Pericardium fibroblast (primary cell): ENCODE data around the gene RAD51. TPM values are rescaled to one million over a fixed set of nuclear protein-coding genes. Genes with fewer than 3 reads are reported as not detected.

Source experiments
- total RNA-seq: library from RNA; depleted of rRNA; stranded (reverse); fragments of >200 nt; gene quantifications from 2 replicates; pipeline ENCODE4 v1.2.3, GENCODE V29; 2015

The RAD51 gene
- 1.2 and 5.6 TPM in 2 replicates for total RNA-seq

DNA sequence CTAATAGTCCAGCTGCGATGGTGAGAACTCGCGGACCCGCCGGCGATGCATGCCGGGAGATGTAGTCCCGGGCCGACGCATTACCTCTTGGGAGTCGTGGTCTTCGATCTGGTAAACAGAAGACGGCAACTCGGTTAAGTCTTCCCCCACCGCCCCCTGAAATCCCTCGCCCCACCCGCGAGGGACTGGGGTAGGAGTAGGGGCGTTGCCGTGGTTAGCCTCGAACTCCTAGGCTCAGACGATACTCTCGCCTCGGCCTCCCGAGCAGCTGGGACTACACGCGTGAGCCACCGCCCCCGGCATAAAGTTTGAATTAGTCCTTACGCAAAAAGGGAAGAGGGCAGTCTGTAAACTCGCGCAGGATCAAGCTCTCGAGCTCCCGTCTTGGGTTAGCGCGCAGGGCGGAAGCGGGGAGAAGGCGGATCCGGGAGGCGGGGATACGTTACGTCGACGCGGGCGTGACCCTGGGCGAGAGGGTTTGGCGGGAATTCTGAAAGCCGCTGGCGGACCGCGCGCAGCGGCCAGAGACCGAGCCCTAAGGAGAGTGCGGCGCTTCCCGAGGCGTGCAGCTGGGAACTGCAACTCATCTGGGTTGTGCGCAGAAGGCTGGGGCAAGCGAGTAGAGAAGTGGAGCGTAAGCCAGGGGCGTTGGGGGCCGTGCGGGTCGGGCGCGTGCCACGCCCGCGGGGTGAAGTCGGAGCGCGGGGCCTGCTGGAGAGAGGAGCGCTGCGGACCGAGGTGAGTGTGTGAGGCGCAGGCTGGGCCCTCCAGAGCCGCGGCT, at the start of gene RAD51:
TSS of gene RAD51 (plus strand) at position 487 of the 781 bp plus-strand sequence. CDS start 3,585 bp downstream, outside the sequence.

DNA sequence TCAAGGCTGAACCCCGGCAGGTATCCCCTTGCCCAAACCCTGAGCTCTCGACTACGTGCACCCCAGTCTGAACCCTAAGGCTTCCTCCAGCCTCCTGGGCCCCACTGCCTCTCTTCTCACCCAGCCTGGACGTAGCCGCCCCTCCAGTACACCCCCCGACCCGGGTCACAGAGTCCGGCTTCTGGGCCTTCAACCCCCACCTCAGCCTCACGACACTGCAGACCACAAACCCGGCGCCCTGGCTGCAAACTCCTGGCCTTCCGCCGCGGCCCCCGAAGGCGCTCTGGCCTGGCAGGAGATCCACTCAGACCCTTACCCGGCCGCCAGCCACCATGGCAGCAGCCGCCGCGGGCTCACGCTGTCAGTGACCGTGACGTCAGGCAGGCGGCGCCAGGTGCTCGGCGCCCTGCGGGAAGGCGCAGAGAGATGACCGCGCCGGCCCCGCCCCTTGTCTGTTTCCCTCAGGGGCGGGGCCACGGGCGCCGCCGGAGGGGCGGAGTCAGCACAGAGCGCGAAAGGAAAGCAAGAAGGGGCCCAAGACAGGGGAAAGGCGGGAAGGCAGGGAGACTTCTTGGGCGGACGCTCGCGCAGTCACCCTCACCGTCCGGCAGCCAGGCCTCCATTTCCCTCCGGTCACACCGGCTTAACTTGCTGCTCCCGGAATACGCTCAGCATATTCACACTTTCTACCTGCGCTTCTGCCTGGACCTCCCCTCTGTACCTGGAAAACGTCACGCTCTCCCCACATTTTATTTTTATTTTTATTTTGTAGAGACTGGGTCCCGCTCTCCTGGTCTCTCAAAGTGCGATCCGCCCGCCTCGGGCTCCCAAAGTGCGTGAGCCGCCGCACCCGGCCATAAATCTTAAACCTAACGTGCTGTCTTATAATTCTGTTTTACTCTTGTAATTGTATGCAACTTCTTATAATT, 60.2 kb downstream of the RAD51 start, which contains the start of gene RMDN3:
TSS of gene RMDN3 (minus strand) at position 372 of the 929 bp plus-strand sequence. CDS start 471 bp downstream, outside the sequence.

DNA sequence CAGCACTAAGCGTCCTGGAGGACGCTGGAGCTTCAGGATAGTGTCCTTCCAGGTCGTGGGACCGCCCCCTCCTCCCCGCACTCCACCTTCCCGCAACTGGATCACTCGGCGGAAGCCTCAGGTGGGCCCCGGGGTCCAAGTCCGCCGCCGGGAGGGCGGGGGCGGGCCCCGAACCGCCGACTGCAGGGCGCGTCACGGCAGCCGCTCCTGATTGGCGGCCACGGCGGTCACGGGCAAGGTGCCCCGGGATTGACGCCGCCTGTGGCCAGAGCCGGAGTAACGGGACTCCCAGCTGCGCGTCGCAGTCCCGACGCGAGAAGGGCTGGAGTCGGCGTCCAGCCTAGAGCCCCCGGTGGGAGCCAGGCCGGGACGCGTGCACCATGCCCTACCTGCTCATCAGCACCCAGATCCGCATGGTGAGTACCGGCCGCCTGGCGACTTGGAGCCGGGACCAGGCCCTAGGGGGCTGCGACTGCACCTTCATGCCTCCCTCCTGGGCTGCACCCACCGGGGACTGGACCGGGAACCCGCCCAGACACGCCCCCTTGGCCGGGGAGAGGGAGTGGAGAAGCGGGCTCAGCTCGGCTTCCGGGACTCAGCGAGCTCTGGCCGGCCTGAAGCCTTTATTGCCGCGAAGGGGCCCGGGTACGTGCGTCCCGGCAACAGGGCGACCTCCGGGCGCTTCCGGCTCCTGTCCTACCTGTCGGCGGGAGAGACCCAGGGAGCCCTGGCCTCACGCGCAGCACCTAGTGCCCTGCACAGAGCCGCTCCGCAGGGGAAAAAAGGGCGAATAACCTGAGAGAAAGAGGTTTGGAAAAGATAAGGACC, 69.0 kb downstream of the RAD51 start, which contains the start of gene GCHFR:
TSS of gene GCHFR (plus strand) at position 268 of the 828 bp plus-strand sequence. CDS start at position 381, 113 bp downstream.

DNA sequence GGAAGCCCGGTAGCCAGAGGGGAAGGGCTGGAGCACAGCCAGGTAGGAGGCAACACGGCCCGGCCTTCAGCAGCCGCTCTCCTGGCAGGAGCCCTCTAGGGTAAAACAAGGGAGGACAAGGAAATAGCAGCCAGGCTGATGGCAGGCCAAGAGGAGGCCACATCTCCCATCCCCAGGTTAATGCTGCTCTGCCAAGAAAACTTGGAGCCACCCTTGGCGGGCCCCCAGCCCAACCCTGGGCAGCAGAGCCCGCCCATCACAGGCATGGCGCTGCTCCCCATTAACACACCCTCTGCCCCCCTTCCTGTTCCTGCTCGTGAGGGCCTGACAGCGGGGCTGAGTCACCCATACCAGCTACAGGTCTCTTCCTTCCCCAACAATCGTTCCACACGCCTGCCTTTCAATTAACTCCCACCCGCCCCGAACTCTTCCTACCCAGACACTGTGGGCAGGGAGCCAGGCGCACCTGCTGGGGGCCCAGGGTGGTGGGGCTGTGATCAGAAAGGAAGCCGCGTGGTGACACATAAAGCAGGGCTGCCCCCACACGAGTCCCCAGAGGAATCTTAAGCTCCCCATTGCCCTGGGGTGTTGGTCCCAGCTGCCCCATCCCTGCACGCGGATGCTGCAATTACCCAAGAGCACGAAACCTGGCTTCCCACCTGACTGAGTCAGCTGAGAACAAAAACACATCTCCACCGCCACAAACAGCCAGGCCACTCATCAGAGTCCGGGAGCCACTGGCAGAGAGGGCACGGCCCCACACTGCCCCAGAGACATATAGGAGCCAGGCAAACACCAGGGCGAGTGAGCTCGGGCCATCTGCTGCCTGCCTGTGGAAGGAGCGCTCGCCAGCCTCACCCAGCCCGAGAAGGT, 74.5 kb downstream of the RAD51 start, which contains the start of gene C15orf62:
TSS of gene C15orf62 (plus strand) at position 707 of the 873 bp plus-strand sequence. CDS start 516 bp downstream, outside the sequence.

Other genes with a start within 250 kb of the RAD51 start
- gene CHST14, start 224.2 kb upstream of the RAD51 start, total RNA-seq = 20.5 and 29.2 TPM in 2 replicates
- 15.7 and 17.2 TPM in 2 replicates for gene CCDC32, start 130.1 kb upstream of the RAD51 start, total RNA-seq
- gene RPUSD2, start 125.9 kb upstream of the RAD51 start, total RNA-seq = 6.1 and 8.5 TPM in 2 replicates
- gene KNL1, start 100.9 kb upstream of the RAD51 start, total RNA-seq = 1.5 and 2.3 TPM in 2 replicates
- 21.8 and 28.2 TPM in 2 replicates for gene RMDN3, start 60.1 kb downstream of the RAD51 start, total RNA-seq
- 26.3 and 32.4 TPM in 2 replicates for gene GCHFR, start 68.9 kb downstream of the RAD51 start, total RNA-seq
- gene C15orf62, start 74.8 kb downstream of the RAD51 start, total RNA-seq = 0.34 TPM in 1 of 2 replicates, not detected in the other
- 16.0 and 25.7 TPM in 2 replicates for gene ZFYVE19, start 111.9 kb downstream of the RAD51 start, total RNA-seq
- 18.1 and 24.5 TPM in 2 replicates for gene DNAJC17, start 112.3 kb downstream of the RAD51 start, total RNA-seq
- not detected in 2 replicates for gene PPP1R14D, start 133.5 kb downstream of the RAD51 start, total RNA-seq
- 0.09 and 0.58 TPM in 2 replicates for gene SPINT1, start 148.9 kb downstream of the RAD51 start, total RNA-seq
- gene RHOV, start 179.1 kb downstream of the RAD51 start, total RNA-seq = not detected in 2 replicates
- 26.6 and 30.7 TPM in 2 replicates for gene VPS18, start 199.3 kb downstream of the RAD51 start, total RNA-seq
- gene DLL4, start 234.2 kb downstream of the RAD51 start, total RNA-seq = 0.26 TPM in 1 of 2 replicates, not detected in the other